Kidney epithelial cell (primary cell): ENCODE measurements around the gene FLNB. TPM values are rescaled to one million over a fixed set of nuclear protein-coding genes. Genes with fewer than 3 reads are reported as not detected.

Experiments used
- DNase-seq: peaks from one replicate; pipeline ENCODE4 v3.0.0-alpha.2; 2010; ENCODE audit warnings: low read depth
- H3K27me3 ChIP-seq: 2 replicates; pipeline ENCODE4 v1.6.0; 2011; ENCODE audit warnings: low read length; ENCODE audit not compliant: control insufficient read depth, insufficient read depth
- H3K36me3 ChIP-seq: 2 replicates; pipeline ENCODE4 v1.5.1; 2011; ENCODE audit warnings: low read length; ENCODE audit not compliant: control insufficient read depth, insufficient read depth
- H3K4me3 ChIP-seq: 2 replicates; pipeline ENCODE4 v1.5.1; 2011; ENCODE audit warnings: low read depth, mild to moderate bottlenecking, control low read depth, low read length
- CTCF ChIP-seq: IDR thresholded peaks from 2 replicates; pipeline ENCODE4 v1.5.1; 2011; ENCODE audit warnings: mild to moderate bottlenecking, moderate library complexity, low read length, control low read depth, inconsistent platforms; ENCODE audit not compliant: insufficient read depth, poor library complexity, severe bottlenecking
- total RNA-seq: library from RNA; depleted of rRNA; stranded (reverse); fragments of >200 nt; gene quantifications from 2 replicates; pipeline ENCODE4 v1.2.3, GENCODE V29; 2015

The FLNB gene
- total RNA-seq, 1 donor from 2014 or later = 536 TPM

GRCh38 chr3:58176185-58176530, 167.9 kb downstream of the FLNB start:
- Histone ChIP-seq H3K36me3 (peaks cover 2% of the 10 kb centered on the region), H3K4me3 (no peak overlapping the region), H3K27me3 (no peaks in the 10 kb centered on the region)
- DNase-seq = no peak
- no peak for TF ChIP-seq CTCF

GRCh38 chr3:58176827-58177489, 168.7 kb downstream of the FLNB start:
- no peak for DNase-seq
- H3K4me3 ChIP-seq = no peak overlapping the region
- no peak for TF ChIP-seq CTCF
- no peaks in the 10 kb centered on the region for H3K27me3 ChIP-seq
- H3K36me3 ChIP-seq = no peaks in the 10 kb centered on the region

GRCh38 chr3:58177747-58178527, 169.7 kb downstream of the FLNB start:
- Histone ChIP-seq H3K36me3 (no peaks in the 10 kb centered on the region), H3K4me3 (peak overlapping the region; percentile 35), H3K27me3 (no peaks in the 10 kb centered on the region)
- TF ChIP-seq CTCF = peak; percentile 96
- DNase-seq = no peak

- no peak for TF ChIP-seq CTCF
- no peak for DNase-seq
- H3K4me3 ChIP-seq = no peak overlapping the region
- no peaks in the 10 kb centered on the region for H3K27me3 ChIP-seq
- H3K36me3 ChIP-seq = no peaks in the 10 kb centered on the region
These were observed 170.5 kb downstream of the FLNB start for GRCh38 chr3:58178528-58179234.

GRCh38 chr3:58179235-58180098, 171.2 kb downstream of the FLNB start:
- TF ChIP-seq CTCF = no peak
- no peak for DNase-seq

More at GRCh38 chr3:58179235-58180098, 171.2 kb downstream of the FLNB start:
- Histone ChIP-seq H3K4me3 (no peak overlapping the region), H3K27me3 (no peaks in the 10 kb centered on the region), H3K36me3 (no peaks in the 10 kb centered on the region)
